ENCODE data around the gene B4GALT5.

DNA sequence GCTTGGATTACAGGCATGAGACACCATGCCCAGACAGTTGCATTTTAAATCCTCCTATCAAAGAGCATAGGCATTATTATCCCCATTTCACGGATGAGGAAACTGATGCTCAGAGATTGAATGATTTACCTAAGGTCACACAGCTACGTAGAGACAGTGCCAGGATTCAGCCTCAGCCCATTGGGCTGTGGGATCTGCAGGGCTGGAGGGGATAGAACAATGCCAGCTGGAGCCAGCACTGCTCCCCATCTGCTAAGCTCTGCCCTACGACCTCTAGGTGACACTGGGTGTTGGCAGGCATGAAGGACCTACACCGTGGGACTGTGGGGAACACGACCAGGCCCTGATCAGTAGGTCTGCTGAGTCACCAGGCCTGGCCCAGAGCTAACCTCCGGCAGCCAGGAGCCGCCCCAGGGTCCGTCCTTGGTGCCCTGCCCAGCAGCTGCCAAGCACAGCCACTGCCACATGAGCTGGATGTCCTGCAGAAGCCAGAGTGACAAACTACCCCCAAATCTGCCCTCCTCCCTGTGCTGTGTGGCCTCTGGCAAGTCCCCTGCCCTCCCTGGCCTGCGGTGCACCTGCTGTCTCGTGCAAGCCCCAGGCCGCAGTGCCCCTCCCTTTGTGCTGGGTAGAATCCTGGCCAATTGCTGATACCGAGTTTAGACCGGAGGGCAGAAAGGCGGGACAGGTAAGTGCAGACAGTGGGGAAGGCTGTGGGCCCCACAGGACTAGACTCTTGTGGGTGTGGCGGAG is 98.1 kb downstream of the B4GALT5 start:
- TF ChIP-seq, protein P1, sequence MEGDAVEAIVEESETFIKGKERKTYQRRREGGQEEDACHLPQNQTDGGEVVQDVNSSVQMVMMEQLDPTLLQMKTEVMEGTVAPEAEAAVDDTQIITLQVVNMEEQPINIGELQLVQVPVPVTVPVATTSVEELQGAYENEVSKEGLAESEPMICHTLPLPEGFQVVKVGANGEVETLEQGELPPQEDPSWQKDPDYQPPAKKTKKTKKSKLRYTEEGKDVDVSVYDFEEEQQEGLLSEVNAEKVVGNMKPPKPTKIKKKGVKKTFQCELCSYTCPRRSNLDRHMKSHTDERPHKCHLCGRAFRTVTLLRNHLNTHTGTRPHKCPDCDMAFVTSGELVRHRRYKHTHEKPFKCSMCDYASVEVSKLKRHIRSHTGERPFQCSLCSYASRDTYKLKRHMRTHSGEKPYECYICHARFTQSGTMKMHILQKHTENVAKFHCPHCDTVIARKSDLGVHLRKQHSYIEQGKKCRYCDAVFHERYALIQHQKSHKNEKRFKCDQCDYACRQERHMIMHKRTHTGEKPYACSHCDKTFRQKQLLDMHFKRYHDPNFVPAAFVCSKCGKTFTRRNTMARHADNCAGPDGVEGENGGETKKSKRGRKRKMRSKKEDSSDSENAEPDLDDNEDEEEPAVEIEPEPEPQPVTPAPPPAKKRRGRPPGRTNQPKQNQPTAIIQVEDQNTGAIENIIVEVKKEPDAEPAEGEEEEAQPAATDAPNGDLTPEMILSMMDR (IDR thresholded peaks at IDR 0.05; ENCODE audit: insufficient read depth, low read length) = no peak
- no peak for TF ChIP-seq POLR2AphosphoS5 (IDR thresholded peaks at IDR 0.05; ENCODE audit: low read depth)
- TF ChIP-seq, protein P2, sequence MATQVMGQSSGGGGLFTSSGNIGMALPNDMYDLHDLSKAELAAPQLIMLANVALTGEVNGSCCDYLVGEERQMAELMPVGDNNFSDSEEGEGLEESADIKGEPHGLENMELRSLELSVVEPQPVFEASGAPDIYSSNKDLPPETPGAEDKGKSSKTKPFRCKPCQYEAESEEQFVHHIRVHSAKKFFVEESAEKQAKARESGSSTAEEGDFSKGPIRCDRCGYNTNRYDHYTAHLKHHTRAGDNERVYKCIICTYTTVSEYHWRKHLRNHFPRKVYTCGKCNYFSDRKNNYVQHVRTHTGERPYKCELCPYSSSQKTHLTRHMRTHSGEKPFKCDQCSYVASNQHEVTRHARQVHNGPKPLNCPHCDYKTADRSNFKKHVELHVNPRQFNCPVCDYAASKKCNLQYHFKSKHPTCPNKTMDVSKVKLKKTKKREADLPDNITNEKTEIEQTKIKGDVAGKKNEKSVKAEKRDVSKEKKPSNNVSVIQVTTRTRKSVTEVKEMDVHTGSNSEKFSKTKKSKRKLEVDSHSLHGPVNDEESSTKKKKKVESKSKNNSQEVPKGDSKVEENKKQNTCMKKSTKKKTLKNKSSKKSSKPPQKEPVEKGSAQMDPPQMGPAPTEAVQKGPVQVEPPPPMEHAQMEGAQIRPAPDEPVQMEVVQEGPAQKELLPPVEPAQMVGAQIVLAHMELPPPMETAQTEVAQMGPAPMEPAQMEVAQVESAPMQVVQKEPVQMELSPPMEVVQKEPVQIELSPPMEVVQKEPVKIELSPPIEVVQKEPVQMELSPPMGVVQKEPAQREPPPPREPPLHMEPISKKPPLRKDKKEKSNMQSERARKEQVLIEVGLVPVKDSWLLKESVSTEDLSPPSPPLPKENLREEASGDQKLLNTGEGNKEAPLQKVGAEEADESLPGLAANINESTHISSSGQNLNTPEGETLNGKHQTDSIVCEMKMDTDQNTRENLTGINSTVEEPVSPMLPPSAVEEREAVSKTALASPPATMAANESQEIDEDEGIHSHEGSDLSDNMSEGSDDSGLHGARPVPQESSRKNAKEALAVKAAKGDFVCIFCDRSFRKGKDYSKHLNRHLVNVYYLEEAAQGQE (IDR thresholded peaks at IDR 0.05; ENCODE audit: insufficient replicate concordance, low read depth) = no peak
- TF ChIP-seq SPI1 (IDR thresholded peaks at IDR 0.05; ENCODE audit: borderline replicate concordance, low read depth) = no peak
- TF ChIP-seq GABPA (IDR thresholded peaks at IDR 0.05; ENCODE audit: low read depth) = no peak
